Fibroblast of lung (primary cell): Measurements from ENCODE around the gene SLC24A4. TPM values are rescaled to one million over a fixed set of nuclear protein-coding genes. Genes with fewer than 3 reads are reported as not detected.

ENCODE experiments used
- DNase-seq, 2 donors: peaks; one replicate each; pipeline versions ENCODE4 v3.0.0 to v3.0.0-alpha.2; 2010; ENCODE audit warnings: low read depth in 2 of 2
- H2AFZ ChIP-seq: 2 replicates; pipeline ENCODE4 v1.5.1; 2012; ENCODE audit warnings: low read length, control low read depth, inconsistent platforms
- H3K27ac ChIP-seq: 2 replicates; pipeline ENCODE4 v1.5.1; 2011; ENCODE audit warnings: low read length, control low read depth; ENCODE audit not compliant: insufficient read depth
- H3K27me3 ChIP-seq: 2 replicates; pipeline ENCODE4 v1.5.1; 2011; ENCODE audit warnings: mild to moderate bottlenecking, low read length; ENCODE audit not compliant: control insufficient read depth, insufficient read depth
- H3K36me3 ChIP-seq: 2 replicates; pipeline ENCODE4 v1.5.1; 2011; ENCODE audit warnings: low read length; ENCODE audit not compliant: control insufficient read depth, insufficient read depth
- H3K4me1 ChIP-seq: 2 replicates; pipeline ENCODE4 v1.5.1; 2011; ENCODE audit warnings: low read length; ENCODE audit not compliant: control insufficient read depth, insufficient read depth; ENCODE audit errors: extremely low read depth
- H3K4me2 ChIP-seq: 2 replicates; pipeline ENCODE4 v1.5.1; 2011; ENCODE audit warnings: low read length, control low read depth; ENCODE audit not compliant: insufficient read depth; ENCODE audit errors: extremely low read depth
- H3K4me3 ChIP-seq, 4 experiments: fragments of 200-600 bp in 1 of 4; sonication (generic) in 1 of 4; replicated peaks in 1 of 4; 2 replicates each; pipeline ENCODE4 v1.5.1; 2011 to 2016; ENCODE audit warnings: low read length in 4 of 4, low read depth in 3 of 4, mild to moderate bottlenecking in 3 of 4, control low read depth in 2 of 4, inconsistent platforms in 1 of 4, mixed read lengths in 1 of 4; ENCODE audit not compliant: insufficient read depth in 1 of 4; ENCODE audit errors: control extremely low read depth in 1 of 4
- H3K79me2 ChIP-seq: 2 replicates; pipeline ENCODE4 v1.5.1; 2012; ENCODE audit warnings: mild to moderate bottlenecking, low read length, inconsistent platforms; ENCODE audit not compliant: control insufficient read depth, insufficient read depth
- H3K9ac ChIP-seq: 2 replicates; pipeline ENCODE4 v1.5.1; 2011; ENCODE audit warnings: mild to moderate bottlenecking, low read length, control low read depth; ENCODE audit not compliant: insufficient read depth
- H3K9me3 ChIP-seq: 2 replicates; pipeline ENCODE4 v1.5.1; 2012; ENCODE audit warnings: low read depth, low read length; ENCODE audit not compliant: control insufficient read depth, insufficient read depth
- H4K20me1 ChIP-seq: 2 replicates; pipeline ENCODE4 v1.5.1; 2011; ENCODE audit warnings: low read length; ENCODE audit not compliant: control insufficient read depth, insufficient read depth; ENCODE audit errors: extremely low read depth
- CTCF ChIP-seq, 2 donors: IDR thresholded peaks in 1 of 2; conservative IDR thresholded peaks in 1 of 2; 1 replicate in 1 of 2; 2 replicates in 1 of 2; pipeline ENCODE4 v1.5.1; 2011 to 2012; ENCODE audit warnings: low read length in 2 of 2, control low read depth in 1 of 2, inconsistent platforms in 1 of 2, low read depth in 1 of 2, mild to moderate bottlenecking in 1 of 2
- EZH2 ChIP-seq: IDR thresholded peaks from 2 replicates; pipeline ENCODE4 v1.5.1; 2012; ENCODE audit warnings: low read length, control low read depth, mild to moderate bottlenecking; ENCODE audit errors: missing control alignments
- polyA plus RNA-seq, 2 donors: library from polyadenylated mRNA; depleted of rRNA in 1 of 2; stranded (reverse) in 1 of 2; unstranded in 1 of 2; fragments of >200 nt; gene quantifications; 2 replicates each; pipeline ENCODE4 v1.2.1, GENCODE V29; 2011 to 2012; ENCODE audit warnings: missing spikeins in 1 of 2
- total RNA-seq: library from RNA; depleted of rRNA; stranded (reverse); fragments of >200 nt; gene quantifications from 2 replicates; pipeline ENCODE4 v1.2.1, GENCODE V29; 2014

SLC24A4 gene
- total and polyA plus RNA-seq, 2 donors (not counting 1 experiment from before 2014, with no cell fraction given) = 0.03 TPM; not detected in 1

GRCh38 chr14:92481386-92481785, 158.4 kb downstream of the SLC24A4 start:
- Histone ChIP-seq H3K4me2 (no peak overlapping the region), H3K27ac (no peak overlapping the region), H3K27me3 (peaks cover 3% of the 10 kb centered on the region), H3K4me1 (no peaks in the 10 kb centered on the region), H3K4me3 (no peak overlapping the region), H2AFZ (no peak overlapping the region), H3K9ac (no peak overlapping the region), H3K36me3 (no peaks in the 10 kb centered on the region), H3K79me2 (no peaks in the 10 kb centered on the region), H4K20me1 (no peaks in the 10 kb centered on the region), H3K9me3 (no peaks in the 10 kb centered on the region)
- peak; percentile 62 for DNase-seq
- TF ChIP-seq CTCF (conservative IDR thresholded peaks at IDR 0.05 in 1 of 2, IDR thresholded peaks at IDR 0.05 in 1 of 2; ENCODE audit: low read depth in 1 of 2, low read length in 2 of 2) (peak; percentile 35 to 44), EZH2 (no peak)

- Histone ChIP-seq H2AFZ (no peak overlapping the region), H3K27me3 (peaks cover 3% of the 10 kb centered on the region), H3K9ac (no peak overlapping the region), H3K79me2 (no peaks in the 10 kb centered on the region), H3K9me3 (no peaks in the 10 kb centered on the region), H3K27ac (no peak overlapping the region), H3K4me3 (no peak overlapping the region), H4K20me1 (no peaks in the 10 kb centered on the region), H3K4me2 (no peak overlapping the region), H3K4me1 (peaks cover 3% of the 10 kb centered on the region), H3K36me3 (no peaks in the 10 kb centered on the region)
- TF ChIP-seq CTCF (conservative IDR thresholded peaks at IDR 0.05 in 1 of 2, IDR thresholded peaks at IDR 0.05 in 1 of 2; ENCODE audit: low read depth in 1 of 2, low read length in 2 of 2) = no peak
- TF ChIP-seq EZH2 = no peak
- DNase-seq = no peak
Observed at GRCh38 chr14:92481811-92482555, 159.0 kb downstream of the SLC24A4 start.

- Histone ChIP-seq H3K27me3 (peaks cover 3% of the 10 kb centered on the region), H3K4me2 (no peak overlapping the region), H3K4me3 (no peak overlapping the region), H3K36me3 (no peaks in the 10 kb centered on the region), H3K4me1 (peaks cover 3% of the 10 kb centered on the region), H4K20me1 (no peaks in the 10 kb centered on the region), H3K27ac (no peak overlapping the region), H2AFZ (no peak overlapping the region), H3K9me3 (no peaks in the 10 kb centered on the region), H3K79me2 (no peaks in the 10 kb centered on the region), H3K9ac (no peak overlapping the region)
- TF ChIP-seq CTCF (conservative IDR thresholded peaks at IDR 0.05 in 1 of 2, IDR thresholded peaks at IDR 0.05 in 1 of 2; ENCODE audit: low read depth in 1 of 2, low read length in 2 of 2) (no peak), EZH2 (no peak)
- no peak for DNase-seq
Observed at GRCh38 chr14:92482621-92483319, 159.8 kb downstream of the SLC24A4 start.
